ENCODE results near the gene CLEC11A.
"Not testable (repeated sequence)": the region's sequence is repeated elsewhere in the genome, so short reads cannot be mapped to it uniquely, and the experiment has no call there.

The CLEC11A gene

GRCh38 chr19:50761501-50761900 lies 38.3 kb downstream of the CLEC11A start:
- DNase-seq (ENCODE audit: low read depth) = not testable (repeated sequence)

DNA sequence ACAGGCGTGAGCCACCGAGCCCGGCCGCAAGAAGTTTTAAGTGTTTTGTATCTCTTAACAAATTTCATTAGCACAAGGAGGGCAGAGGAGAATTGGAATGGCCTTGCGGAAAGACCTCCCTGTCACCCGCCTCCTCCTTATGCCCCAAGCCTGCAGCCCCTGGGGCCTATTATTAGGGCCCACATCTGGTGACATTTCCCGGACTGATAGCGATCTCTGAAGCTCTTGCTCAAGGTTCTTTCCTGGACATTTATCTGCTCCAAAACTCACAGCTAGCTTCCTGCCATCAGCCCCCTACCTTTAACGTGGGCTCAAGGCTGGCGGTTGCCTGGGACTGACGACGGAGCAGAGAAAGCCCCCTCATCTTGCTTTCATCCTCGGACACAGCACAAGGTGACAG lies 40.4 kb downstream of the CLEC11A start:
- DNase-seq (ENCODE audit: low read depth) = not testable (repeated sequence)

DNA sequence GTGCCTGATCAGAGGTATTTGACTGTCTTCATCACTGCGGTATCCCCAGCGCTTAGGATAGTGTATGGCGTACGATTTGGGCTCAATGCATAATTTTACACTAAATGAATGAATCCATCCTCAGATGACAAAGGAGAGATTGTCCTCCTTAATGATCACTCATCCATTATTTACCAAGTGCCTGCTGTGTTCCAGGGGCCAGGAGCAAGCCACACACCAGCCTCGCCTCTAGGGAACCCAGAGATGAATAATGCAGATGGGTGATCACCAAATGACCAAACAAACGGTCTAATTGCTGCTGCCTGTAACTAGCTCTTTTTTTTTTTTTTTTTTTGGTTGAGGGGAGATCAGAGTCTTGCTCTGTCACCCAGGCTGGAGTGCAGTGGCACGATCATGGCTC lies 41.2 kb downstream of the CLEC11A start:
- no peak for DNase-seq (ENCODE audit: low read depth)

GRCh38 chr19:50766746-50767145 lies 43.6 kb downstream of the CLEC11A start:
- DNase-seq (ENCODE audit: low read depth) = not testable (repeated sequence)

GRCh38 chr19:50767263-50767662 lies 44.1 kb downstream of the CLEC11A start:
- not testable (repeated sequence) for DNase-seq (ENCODE audit: low read depth)

- DNase-seq (ENCODE audit: low read depth) = no peak
Observed at GRCh38 chr19:50768277-50768676, 45.1 kb downstream of the CLEC11A start.

GRCh38 chr19:50770164-50770563 lies 47.0 kb downstream of the CLEC11A start, which contains the start of gene GPR32:
Gene GPR32, plus strand, starts transcription at chr19:50770464. Its CDS starts 137 bp downstream, at chr19:50770601.
- DNase-seq (ENCODE audit: low read depth) = not testable (repeated sequence)

- no peak for DNase-seq (ENCODE audit: low read depth)
Observed at GRCh38 chr19:50770888-50771287, 47.7 kb downstream of the CLEC11A start.

GRCh38 chr19:50772476-50772875 lies 49.3 kb downstream of the CLEC11A start:
- no peak for DNase-seq (ENCODE audit: low read depth)

GRCh38 chr19:50772912-50773311 lies 49.7 kb downstream of the CLEC11A start:
- DNase-seq (ENCODE audit: low read depth) = not testable (repeated sequence)

- DNase-seq (ENCODE audit: low read depth) = not testable (repeated sequence)
Observed at GRCh38 chr19:50773454-50773853, 50.3 kb downstream of the CLEC11A start.
